ENCODE measurements around the gene TYRO3. TPM values are rescaled to one million over a fixed set of nuclear protein-coding genes. Genes with fewer than 3 reads are reported as not detected.

TYRO3 gene
- total RNA-seq, 1 donor from 2014 or later, result 28.5 TPM

GRCh38 chr15:41511331-41511898, 47.6 kb upstream of the TYRO3 start:
- Histone ChIP-seq H4K20me1 (ENCODE audit: insufficient read depth, low read length) (no peaks in the 10 kb centered on the region), H3K4me3 (ENCODE audit: insufficient read depth, low read depth, low read length) (no peak overlapping the region), H3K27me3 (ENCODE audit: insufficient read depth, low read length) (peaks cover 35% of the 10 kb centered on the region), H3K4me1 (ENCODE audit: insufficient read depth, low read length) (peaks cover 14% of the 10 kb centered on the region), H3K4me2 (ENCODE audit: low read length) (no peak overlapping the region), H3K27ac (ENCODE audit: low read depth, low read length) (no peak overlapping the region), H2AFZ (ENCODE audit: low read depth, low read length) (no peak overlapping the region), H3K79me2 (ENCODE audit: insufficient read depth, low read length) (no peaks in the 10 kb centered on the region), H3K9me3 (ENCODE audit: insufficient read depth, low read depth, low read length) (no peaks in the 10 kb centered on the region), H3K9ac (ENCODE audit: low read length) (no peak overlapping the region), H3K36me3 (ENCODE audit: insufficient read depth, low read length) (no peaks in the 10 kb centered on the region)
- peaks cover 2% of the 10 kb centered on the region for H3K9me3 Mint-ChIP-seq (ENCODE audit: unreplicated experiment)
- H3K27me3 Mint-ChIP-seq (ENCODE audit: low read depth, unreplicated experiment), result peaks cover 71% of the 10 kb centered on the region
- H3K4me1 Mint-ChIP-seq (ENCODE audit: low read depth, unreplicated experiment), result no peaks in the 10 kb centered on the region
- TF ChIP-seq, protein P1, sequence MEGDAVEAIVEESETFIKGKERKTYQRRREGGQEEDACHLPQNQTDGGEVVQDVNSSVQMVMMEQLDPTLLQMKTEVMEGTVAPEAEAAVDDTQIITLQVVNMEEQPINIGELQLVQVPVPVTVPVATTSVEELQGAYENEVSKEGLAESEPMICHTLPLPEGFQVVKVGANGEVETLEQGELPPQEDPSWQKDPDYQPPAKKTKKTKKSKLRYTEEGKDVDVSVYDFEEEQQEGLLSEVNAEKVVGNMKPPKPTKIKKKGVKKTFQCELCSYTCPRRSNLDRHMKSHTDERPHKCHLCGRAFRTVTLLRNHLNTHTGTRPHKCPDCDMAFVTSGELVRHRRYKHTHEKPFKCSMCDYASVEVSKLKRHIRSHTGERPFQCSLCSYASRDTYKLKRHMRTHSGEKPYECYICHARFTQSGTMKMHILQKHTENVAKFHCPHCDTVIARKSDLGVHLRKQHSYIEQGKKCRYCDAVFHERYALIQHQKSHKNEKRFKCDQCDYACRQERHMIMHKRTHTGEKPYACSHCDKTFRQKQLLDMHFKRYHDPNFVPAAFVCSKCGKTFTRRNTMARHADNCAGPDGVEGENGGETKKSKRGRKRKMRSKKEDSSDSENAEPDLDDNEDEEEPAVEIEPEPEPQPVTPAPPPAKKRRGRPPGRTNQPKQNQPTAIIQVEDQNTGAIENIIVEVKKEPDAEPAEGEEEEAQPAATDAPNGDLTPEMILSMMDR (IDR thresholded peaks at IDR 0.05; ENCODE audit: insufficient read depth, low read depth, low read length), result no peak
- peak; percentile 93 for TF ChIP-seq EZH2 (IDR thresholded peaks at IDR 0.05; ENCODE audit: insufficient read depth, low read length)
- no peak for FAIRE-seq
- DNase-seq (ENCODE audit: low read depth), result no peak
- peaks cover 12% of the 10 kb centered on the region for H3K36me3 Mint-ChIP-seq (ENCODE audit: low read depth, unreplicated experiment)
- H3K4me3 Mint-ChIP-seq (ENCODE audit: unreplicated experiment), result no peak overlapping the region
- no peak overlapping the region for H3K27ac Mint-ChIP-seq (ENCODE audit: unreplicated experiment)

GRCh38 chr15:41511899-41512369, 47.1 kb upstream of the TYRO3 start:
- H3K27ac ChIP-seq (ENCODE audit: low read depth, low read length), result no peak overlapping the region
- Mint-ChIP-seq H3K9me3 (ENCODE audit: unreplicated experiment) (peaks cover 2% of the 10 kb centered on the region), H3K4me3 (ENCODE audit: unreplicated experiment) (no peak overlapping the region), H3K27ac (ENCODE audit: unreplicated experiment) (no peak overlapping the region), H3K27me3 (ENCODE audit: low read depth, unreplicated experiment) (peaks cover 66% of the 10 kb centered on the region), H3K36me3 (ENCODE audit: low read depth, unreplicated experiment) (peaks cover 14% of the 10 kb centered on the region), H3K4me1 (ENCODE audit: low read depth, unreplicated experiment) (no peaks in the 10 kb centered on the region)
- H3K4me1 ChIP-seq (ENCODE audit: insufficient read depth, low read length), result peaks cover 14% of the 10 kb centered on the region
- peaks cover 35% of the 10 kb centered on the region for H3K27me3 ChIP-seq (ENCODE audit: insufficient read depth, low read length)
- no peaks in the 10 kb centered on the region for H3K36me3 ChIP-seq (ENCODE audit: insufficient read depth, low read length)
- H3K4me3 ChIP-seq (ENCODE audit: insufficient read depth, low read depth, low read length), result no peak overlapping the region
- no peaks in the 10 kb centered on the region for H3K9me3 ChIP-seq (ENCODE audit: insufficient read depth, low read depth, low read length)
- H3K4me2 ChIP-seq (ENCODE audit: low read length), result peak overlapping the region; percentile 73
- no peak overlapping the region for H2AFZ ChIP-seq (ENCODE audit: low read depth, low read length)
- no peak for FAIRE-seq
- no peaks in the 10 kb centered on the region for H3K79me2 ChIP-seq (ENCODE audit: insufficient read depth, low read length)
- H3K9ac ChIP-seq (ENCODE audit: low read length), result no peak overlapping the region
- no peak for DNase-seq (ENCODE audit: low read depth)
- TF ChIP-seq, protein P1 (IDR thresholded peaks at IDR 0.05; ENCODE audit: insufficient read depth, low read depth, low read length), result no peak
- peak; percentile 52 for TF ChIP-seq EZH2 (IDR thresholded peaks at IDR 0.05; ENCODE audit: insufficient read depth, low read length)
- no peaks in the 10 kb centered on the region for H4K20me1 ChIP-seq (ENCODE audit: insufficient read depth, low read length)

- no peaks in the 10 kb centered on the region for H3K4me1 Mint-ChIP-seq (ENCODE audit: low read depth, unreplicated experiment)
- DNase-seq (ENCODE audit: low read depth) (no peak), FAIRE-seq (no peak)
- Histone ChIP-seq H3K79me2 (ENCODE audit: insufficient read depth, low read length) (no peaks in the 10 kb centered on the region), H4K20me1 (ENCODE audit: insufficient read depth, low read length) (no peaks in the 10 kb centered on the region), H3K9ac (ENCODE audit: low read length) (no peak overlapping the region), H3K27me3 (ENCODE audit: insufficient read depth, low read length) (peaks cover 35% of the 10 kb centered on the region), H3K27ac (ENCODE audit: low read depth, low read length) (no peak overlapping the region), H2AFZ (ENCODE audit: low read depth, low read length) (no peak overlapping the region), H3K4me1 (ENCODE audit: insufficient read depth, low read length) (peaks cover 14% of the 10 kb centered on the region), H3K4me3 (ENCODE audit: insufficient read depth, low read depth, low read length) (no peak overlapping the region), H3K4me2 (ENCODE audit: low read length) (peak overlapping the region; percentile 73), H3K36me3 (ENCODE audit: insufficient read depth, low read length) (no peaks in the 10 kb centered on the region), H3K9me3 (ENCODE audit: insufficient read depth, low read depth, low read length) (no peaks in the 10 kb centered on the region)
- H3K9me3 Mint-ChIP-seq (ENCODE audit: unreplicated experiment), result peaks cover 2% of the 10 kb centered on the region
- peak; percentile 53 for TF ChIP-seq EZH2 (IDR thresholded peaks at IDR 0.05; ENCODE audit: insufficient read depth, low read length)
- TF ChIP-seq, protein P1 (IDR thresholded peaks at IDR 0.05; ENCODE audit: insufficient read depth, low read depth, low read length), result no peak
- no peak overlapping the region for H3K4me3 Mint-ChIP-seq (ENCODE audit: unreplicated experiment)
- peak overlapping the region; percentile 81 for H3K27ac Mint-ChIP-seq (ENCODE audit: unreplicated experiment)
- H3K36me3 Mint-ChIP-seq (ENCODE audit: low read depth, unreplicated experiment), result peaks cover 14% of the 10 kb centered on the region
- peaks cover 60% of the 10 kb centered on the region for H3K27me3 Mint-ChIP-seq (ENCODE audit: low read depth, unreplicated experiment)
Observed at GRCh38 chr15:41512512-41512939, 46.5 kb upstream of the TYRO3 start.
